ENCODE results near the gene NBEA. TPM values are rescaled to one million over a fixed set of nuclear protein-coding genes. Genes with fewer than 3 reads are reported as not detected.

Gene NBEA
- polyA plus RNA-seq, 2 of the 4 experiments (the other 2 are of a cell fraction): 3.5 to 11.8 TPM

GRCh38 chr13:35179920-35180663, 238.0 kb downstream of the NBEA start:
- Histone ChIP-seq H3K27ac (no peak overlapping the region), H3K9me3 (no peaks in the 10 kb centered on the region), H3K4me3 (no peak overlapping the region), H3K4me1 (no peaks in the 10 kb centered on the region), H3K4me2 (no peak overlapping the region)
- no peak for FAIRE-seq
- DNase-seq (ENCODE audit: low read depth in 1 of 2, low spot score in 1 of 2): no peak
- no peak for TF ChIP-seq MAFK (IDR thresholded peaks at IDR 0.05; ENCODE audit: partially characterized antibody)
- no peak for TF ChIP-seq CTCF (IDR thresholded peaks at IDR 0.05)
- no peak for TF ChIP-seq EP300 (IDR thresholded peaks at IDR 0.05)
- TF ChIP-seq SREBF2 (IDR thresholded peaks at IDR 0.05): no peak
- no peak for TF ChIP-seq E2F6 (IDR thresholded peaks at IDR 0.05; ENCODE audit: borderline replicate concordance, low read depth)
- no peak for TF ChIP-seq FOSB (CRISPR knock-in tag; IDR thresholded peaks at IDR 0.05)
- no peak for TF ChIP-seq RFX5 (IDR thresholded peaks at IDR 0.05)
- ATAC-seq: no peak
- ChIA-PET CTCF (no interaction called here), POLR2A (no interaction called here)
- WGBS (ENCODE audit: missing lambda C conversion rate): 64% methylated on average over 3 of the region's 3 CpGs

GRCh38 chr13:35190241-35190640, 248.2 kb downstream of the NBEA start:
- ATAC-seq (no peak), DNase-seq (ENCODE audit: low read depth in 1 of 2, low spot score in 1 of 2) (no peak), FAIRE-seq (no peak)
- no peaks in the 10 kb centered on the region for H3K4me1 ChIP-seq
- ChIA-PET POLR2A (no interaction called here), CTCF (no interaction called here)
- no peak overlapping the region for H3K4me2 ChIP-seq
- 93% methylated on average over 1 of the region's 2 CpGs for WGBS (ENCODE audit: missing lambda C conversion rate)
- 0 out of 3 replicates have a peak, but pooled peaks cover 3% of the 10 kb centered on the region for H3K9me3 ChIP-seq
- TF ChIP-seq GATA3 (IDR thresholded peaks at IDR 0.05; ENCODE audit: borderline replicate concordance) (no peak), EP300 (IDR thresholded peaks at IDR 0.05) (no peak), REST (IDR thresholded peaks at IDR 0.05) (no peak), CEBPB (IDR thresholded peaks at IDR 0.05) (no peak), KDM5A (IDR thresholded peaks at IDR 0.05) (no peak), USF2 (IDR thresholded peaks at IDR 0.05) (no peak), KDM1A (IDR thresholded peaks at IDR 0.05; ENCODE audit: low read depth) (no peak), TP53 (CRISPR knock-in tag; IDR thresholded peaks at IDR 0.05) (no peak), HOXB5 (CRISPR knock-in tag; IDR thresholded peaks at IDR 0.05) (no peak), HOXA7 (CRISPR knock-in tag; IDR thresholded peaks at IDR 0.05) (no peak), CTCF (IDR thresholded peaks at IDR 0.05) (no peak), JUN (IDR thresholded peaks at IDR 0.05) (no peak)
- no peak overlapping the region for H3K27ac ChIP-seq
- H3K4me3 ChIP-seq: no peak overlapping the region

All from A549 (cell line).